ENCODE measurements around the gene EVI2B.

- no peak for TF ChIP-seq SIN3A (IDR thresholded peaks at IDR 0.05; ENCODE audit: borderline replicate concordance, insufficient read depth, low read length)
- TF ChIP-seq POLR2AphosphoS5 (IDR thresholded peaks at IDR 0.05; ENCODE audit: low read depth, low read length): no peak
- TF ChIP-seq REST (IDR thresholded peaks at IDR 0.05; ENCODE audit: insufficient read depth in 1 of 2, low read depth in 2 of 2, low read length in 2 of 2): no peak
Measured at GRCh38 chr17:31261601-31262000, 52.3 kb downstream of the EVI2B start.

Data from PFSK-1 (cell line).